ENCODE measurements around the gene PDLIM3.

- TF ChIP-seq POLR2A (IDR thresholded peaks at IDR 0.05; ENCODE audit: low read depth, low read length): no peak
- TF ChIP-seq POLR2AphosphoS5 (IDR thresholded peaks at IDR 0.05; ENCODE audit: low read depth, low read length): no peak
Measured at GRCh38 chr4:185504098-185505047, 30.9 kb downstream of the PDLIM3 start.

Data from GM12892 (cell line).